Stimulated activated CD8-positive, alpha-beta memory T cell treated with anti-CD3 and anti-CD28 coated beads, Interleukin-4, amount 100 ng/mL, for 48 hours (primary cell): ENCODE measurements around the gene ZNF677.
"Not testable (repeated sequence)": the region's sequence is repeated elsewhere in the genome, so short reads cannot be mapped to it uniquely, and the experiment has no call there.

Experiments used
- DNase-seq: peaks from one replicate; pipeline ENCODE4 v3.0.0-alpha.2; 2020

The ZNF677 gene

DNA sequence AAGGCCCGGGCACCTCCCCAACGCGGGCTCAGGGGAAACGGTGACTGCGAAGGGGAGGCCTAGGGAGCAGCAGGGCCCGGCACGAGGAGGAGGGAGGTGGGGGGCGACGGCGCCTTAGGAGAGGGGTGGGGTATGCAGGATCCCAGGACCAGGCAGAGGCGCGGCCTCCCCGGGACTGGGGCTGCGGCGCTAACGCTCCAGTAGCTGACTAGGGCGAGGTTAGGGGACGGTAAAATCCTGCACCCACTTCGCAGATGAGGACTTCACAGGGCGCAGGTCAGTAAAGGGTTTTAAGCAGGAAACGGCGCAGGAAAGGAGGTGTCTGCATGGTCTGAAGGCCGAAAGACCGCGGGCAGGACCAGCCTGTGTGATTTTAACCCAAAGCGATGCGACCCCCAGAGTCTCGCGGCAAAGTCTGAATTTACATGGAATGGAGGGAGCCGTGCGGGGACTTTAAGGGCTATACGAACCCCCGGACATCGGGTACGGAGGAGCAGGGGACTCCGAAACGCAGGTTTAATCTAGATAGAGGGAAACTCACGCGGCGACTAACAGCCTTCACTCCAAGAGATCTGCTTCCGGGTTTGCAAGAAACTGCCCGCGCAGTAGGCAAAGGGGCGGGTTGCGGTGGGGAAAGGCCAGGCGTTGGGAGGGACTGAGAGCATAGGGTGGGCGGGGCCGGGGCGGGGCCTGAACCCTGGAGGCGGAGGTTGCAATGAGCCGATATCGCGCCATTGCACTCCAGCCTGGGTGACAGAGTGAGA, 61.7 kb downstream of the ZNF677 start, which contains the start of gene ZNF665:
Gene ZNF665 (minus strand): TSS at position 588 of the 764 bp plus-strand sequence. CDS start 10,460 bp downstream, outside the sequence.
- DNase-seq = peak; percentile 85

DNA sequence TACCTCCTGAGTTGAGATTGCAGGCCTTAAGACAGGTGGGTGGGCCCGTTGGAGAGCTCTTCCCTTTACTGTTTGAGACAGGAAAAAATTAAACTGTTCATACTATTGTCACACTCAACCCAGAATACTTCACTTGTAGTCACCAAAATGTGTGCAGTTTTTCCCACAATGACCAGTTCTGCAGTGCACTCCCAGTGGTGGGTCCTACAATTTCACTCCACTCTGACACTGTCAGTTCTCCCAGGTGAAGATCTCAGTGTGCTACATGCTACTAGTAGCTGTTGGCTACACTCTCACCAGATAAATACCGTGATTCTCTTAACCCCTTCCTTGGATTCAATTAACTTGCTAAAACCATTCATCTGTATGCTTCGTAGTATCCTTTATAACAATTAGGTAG, 64.4 kb downstream of the ZNF677 start:
- DNase-seq = no peak

DNA sequence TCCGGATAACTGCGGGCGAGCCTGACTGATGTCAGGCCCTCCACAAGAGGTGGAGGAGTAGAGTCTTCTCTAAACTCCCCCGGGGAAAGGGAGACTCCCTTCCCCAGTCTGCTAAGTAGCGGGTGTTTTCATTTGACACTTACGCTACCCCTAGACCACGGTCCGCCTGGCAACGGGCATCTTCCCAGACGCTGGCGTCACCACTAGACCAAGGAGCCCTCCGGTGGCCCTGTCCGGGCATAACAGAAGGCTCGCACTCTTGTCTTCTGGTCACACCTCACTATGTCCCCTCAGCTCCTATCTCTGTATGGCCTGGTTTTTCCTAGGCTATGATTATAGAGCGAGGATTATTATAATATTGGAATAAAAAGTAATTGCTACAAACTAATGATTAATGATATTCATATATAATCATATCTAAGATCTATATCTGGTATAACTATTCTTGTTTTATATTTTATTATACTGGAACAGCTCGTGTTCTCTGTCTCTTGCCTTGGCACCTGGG, 64.9 kb downstream of the ZNF677 start:
- not testable (repeated sequence) for DNase-seq
